WTC11 (cell line): Measurements from ENCODE around the gene MGMT. TPM values are rescaled to one million over a fixed set of nuclear protein-coding genes. Genes with fewer than 3 reads are reported as not detected.

Source experiments
- ATAC-seq: fragments of 200-7000 bp; cut with Tn5 transposase; 2 replicates; pipeline ENCODE4 v1.10.0; 2021; ENCODE audit warnings: mild to moderate bottlenecking, moderate library complexity
- CTCF ChIA-PET: fragments of 300-600 bp; sonication (Branson Sonifier 250); formaldehyde crosslinking; loops from one replicate; lab custom pipeline; 2021; ENCODE audit warnings: antibody characterized with exemption; lab: Charles Lee
- POLR2A ChIA-PET: fragments of 350-600 bp; sonication (Branson Sonifier 250); formaldehyde crosslinking; loops from one replicate; lab custom pipeline; 2021; ENCODE audit warnings: antibody characterized with exemption; lab: Charles Lee
- DNase-seq: peaks from one replicate; pipeline ENCODE4 v3.0.0; 2021; ENCODE audit warnings: low spot score
- H3K27ac Mint-ChIP-seq: 2 replicates; pipeline ENCODE4 v1.8.0; 2021; ENCODE audit warnings: mixed read lengths
- H3K27me3 Mint-ChIP-seq: 2 replicates; pipeline ENCODE4 v1.8.0; 2021; ENCODE audit warnings: low read depth, mild to moderate bottlenecking, moderate library complexity, mixed read lengths
- H3K36me3 Mint-ChIP-seq: 2 replicates; pipeline ENCODE4 v1.8.0; 2021; ENCODE audit warnings: mixed read lengths
- H3K4me1 Mint-ChIP-seq: 2 replicates; pipeline ENCODE4 v1.8.0; 2022; ENCODE audit warnings: mixed read lengths
- H3K4me3 Mint-ChIP-seq: 2 replicates; pipeline ENCODE4 v1.8.0; 2021; ENCODE audit warnings: mild to moderate bottlenecking, moderate library complexity, mixed read lengths
- H3K9me3 Mint-ChIP-seq: 2 replicates; pipeline ENCODE4 v1.8.0; 2021; ENCODE audit warnings: mixed read lengths
- CBFB ChIP-seq: sonication (generic); formaldehyde crosslinking; IDR thresholded peaks from 2 replicates; pipeline ENCODE4 v1.8.1; 2022; ENCODE audit warnings: mild to moderate bottlenecking, low read depth, missing genetic modification reagents
- ETV6 ChIP-seq: sonication (generic); formaldehyde crosslinking; IDR thresholded peaks from 2 replicates; pipeline ENCODE4 v1.8.1; 2022; ENCODE audit warnings: mild to moderate bottlenecking, missing genetic modification reagents
- GABPB1 ChIP-seq: sonication (generic); formaldehyde crosslinking; IDR thresholded peaks from 2 replicates; pipeline ENCODE4 v1.8.1; 2023; ENCODE audit warnings: mild to moderate bottlenecking, missing genetic modification reagents
- HMGA2 ChIP-seq: fragments of 250-450 bp; sonication (Bioruptor Pico); IDR thresholded peaks from 2 replicates; pipeline ENCODE4 v1.4.0; 2021; ENCODE audit warnings: mild to moderate bottlenecking, moderate library complexity
- JAZF1 ChIP-seq: fragments of 250-450 bp; sonication (Bioruptor Pico); IDR thresholded peaks from 2 replicates; pipeline ENCODE4 v1.9.0; 2021; ENCODE audit warnings: moderate library complexity, mild to moderate bottlenecking, inconsistent platforms
- SMAD3 ChIP-seq: sonication (generic); formaldehyde crosslinking; IDR thresholded peaks from 2 replicates; pipeline ENCODE4 v1.8.0; 2022; ENCODE audit warnings: missing genetic modification reagents, mild to moderate bottlenecking, borderline replicate concordance
- SP1 ChIP-seq: sonication (generic); formaldehyde crosslinking; conservative IDR thresholded peaks from 2 replicates; pipeline ENCODE4 v1.8.1; 2022; ENCODE audit warnings: missing genetic modification reagents
- TCF7 ChIP-seq: sonication (generic); formaldehyde crosslinking; IDR thresholded peaks from 2 replicates; pipeline ENCODE4 v1.8.0; 2022; ENCODE audit warnings: mild to moderate bottlenecking, low read depth, missing genetic modification reagents, moderate library complexity
- ZNF232 ChIP-seq: sonication (generic); formaldehyde crosslinking; IDR thresholded peaks from 2 replicates; pipeline ENCODE4 v1.8.0; 2022; ENCODE audit warnings: mild to moderate bottlenecking, missing genetic modification reagents
- ZNF263 ChIP-seq: sonication (generic); formaldehyde crosslinking; IDR thresholded peaks from 2 replicates; pipeline ENCODE4 v1.8.1; 2022; ENCODE audit warnings: low read depth, mild to moderate bottlenecking, moderate library complexity, missing genetic modification reagents
- total RNA-seq: library from RNA; stranded (reverse); gene quantifications from 3 replicates; pipeline ENCODE4 v1.2.3, GENCODE V29; 2021
- TF ChIP-seq, protein P1 (sequence below): sonication (generic); formaldehyde crosslinking; IDR thresholded peaks from 2 replicates; pipeline ENCODE4 v1.8.1; 2023; ENCODE audit warnings: mild to moderate bottlenecking, missing genetic modification reagents
- TF ChIP-seq, protein P2 (sequence below): fragments of 250-450 bp; sonication (Bioruptor Pico); IDR thresholded peaks from 2 replicates; pipeline ENCODE4 v1.9.0; 2021; ENCODE audit warnings: mild to moderate bottlenecking, borderline replicate concordance
- TF ChIP-seq, protein P3 (sequence below): fragments of 250-450 bp; sonication (Bioruptor Pico); IDR thresholded peaks from 2 replicates; pipeline ENCODE4 v1.9.0; 2021; ENCODE audit warnings: mild to moderate bottlenecking
- TF ChIP-seq, protein P4 (sequence below): fragments of 250-450 bp; sonication (Bioruptor Pico); IDR thresholded peaks from 2 replicates; pipeline ENCODE4 v1.8.0; 2021; ENCODE audit warnings: mild to moderate bottlenecking
- TF ChIP-seq, protein P5 (sequence below): sonication (generic); formaldehyde crosslinking; IDR thresholded peaks from 2 replicates; pipeline ENCODE4 v1.8.1; 2023; ENCODE audit warnings: mild to moderate bottlenecking, moderate library complexity, missing genetic modification reagents
- TF ChIP-seq, protein P6 (sequence below): sonication (generic); formaldehyde crosslinking; IDR thresholded peaks from 2 replicates; pipeline ENCODE4 v1.8.0; 2022; ENCODE audit warnings: mild to moderate bottlenecking, missing genetic modification reagents
- TF ChIP-seq, protein P7 (sequence below): sonication (generic); formaldehyde crosslinking; IDR thresholded peaks from 2 replicates; pipeline ENCODE4 v1.8.0; 2023; ENCODE audit warnings: missing genetic modification reagents

Gene MGMT
- total RNA-seq, 1 experiment from 2014 or later, result 11.8 TPM

DNA sequence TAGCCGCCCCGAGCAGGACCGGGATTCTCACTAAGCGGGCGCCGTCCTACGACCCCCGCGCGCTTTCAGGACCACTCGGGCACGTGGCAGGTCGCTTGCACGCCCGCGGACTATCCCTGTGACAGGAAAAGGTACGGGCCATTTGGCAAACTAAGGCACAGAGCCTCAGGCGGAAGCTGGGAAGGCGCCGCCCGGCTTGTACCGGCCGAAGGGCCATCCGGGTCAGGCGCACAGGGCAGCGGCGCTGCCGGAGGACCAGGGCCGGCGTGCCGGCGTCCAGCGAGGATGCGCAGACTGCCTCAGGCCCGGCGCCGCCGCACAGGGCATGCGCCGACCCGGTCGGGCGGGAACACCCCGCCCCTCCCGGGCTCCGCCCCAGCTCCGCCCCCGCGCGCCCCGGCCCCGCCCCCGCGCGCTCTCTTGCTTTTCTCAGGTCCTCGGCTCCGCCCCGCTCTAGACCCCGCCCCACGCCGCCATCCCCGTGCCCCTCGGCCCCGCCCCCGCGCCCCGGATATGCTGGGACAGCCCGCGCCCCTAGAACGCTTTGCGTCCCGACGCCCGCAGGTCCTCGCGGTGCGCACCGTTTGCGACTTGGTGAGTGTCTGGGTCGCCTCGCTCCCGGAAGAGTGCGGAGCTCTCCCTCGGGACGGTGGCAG, at the start of gene MGMT (continued):
- 0 out of 2 replicates have a peak, but pooled peaks have one; percentile 54 for TF ChIP-seq ZNF232 (CRISPR knock-in tag)
- TF ChIP-seq, protein P1, sequence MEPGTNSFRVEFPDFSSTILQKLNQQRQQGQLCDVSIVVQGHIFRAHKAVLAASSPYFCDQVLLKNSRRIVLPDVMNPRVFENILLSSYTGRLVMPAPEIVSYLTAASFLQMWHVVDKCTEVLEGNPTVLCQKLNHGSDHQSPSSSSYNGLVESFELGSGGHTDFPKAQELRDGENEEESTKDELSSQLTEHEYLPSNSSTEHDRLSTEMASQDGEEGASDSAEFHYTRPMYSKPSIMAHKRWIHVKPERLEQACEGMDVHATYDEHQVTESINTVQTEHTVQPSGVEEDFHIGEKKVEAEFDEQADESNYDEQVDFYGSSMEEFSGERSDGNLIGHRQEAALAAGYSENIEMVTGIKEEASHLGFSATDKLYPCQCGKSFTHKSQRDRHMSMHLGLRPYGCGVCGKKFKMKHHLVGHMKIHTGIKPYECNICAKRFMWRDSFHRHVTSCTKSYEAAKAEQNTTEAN (CRISPR knock-in tag), result peak; percentile 86
- peak; percentile 59; the same call in 1 of the 2 replicates for TF ChIP-seq ETV6 (CRISPR knock-in tag)
- TF ChIP-seq SP1, result peak; percentile 53; the same call in 1 of the 2 replicates
- TF ChIP-seq, protein P2, sequence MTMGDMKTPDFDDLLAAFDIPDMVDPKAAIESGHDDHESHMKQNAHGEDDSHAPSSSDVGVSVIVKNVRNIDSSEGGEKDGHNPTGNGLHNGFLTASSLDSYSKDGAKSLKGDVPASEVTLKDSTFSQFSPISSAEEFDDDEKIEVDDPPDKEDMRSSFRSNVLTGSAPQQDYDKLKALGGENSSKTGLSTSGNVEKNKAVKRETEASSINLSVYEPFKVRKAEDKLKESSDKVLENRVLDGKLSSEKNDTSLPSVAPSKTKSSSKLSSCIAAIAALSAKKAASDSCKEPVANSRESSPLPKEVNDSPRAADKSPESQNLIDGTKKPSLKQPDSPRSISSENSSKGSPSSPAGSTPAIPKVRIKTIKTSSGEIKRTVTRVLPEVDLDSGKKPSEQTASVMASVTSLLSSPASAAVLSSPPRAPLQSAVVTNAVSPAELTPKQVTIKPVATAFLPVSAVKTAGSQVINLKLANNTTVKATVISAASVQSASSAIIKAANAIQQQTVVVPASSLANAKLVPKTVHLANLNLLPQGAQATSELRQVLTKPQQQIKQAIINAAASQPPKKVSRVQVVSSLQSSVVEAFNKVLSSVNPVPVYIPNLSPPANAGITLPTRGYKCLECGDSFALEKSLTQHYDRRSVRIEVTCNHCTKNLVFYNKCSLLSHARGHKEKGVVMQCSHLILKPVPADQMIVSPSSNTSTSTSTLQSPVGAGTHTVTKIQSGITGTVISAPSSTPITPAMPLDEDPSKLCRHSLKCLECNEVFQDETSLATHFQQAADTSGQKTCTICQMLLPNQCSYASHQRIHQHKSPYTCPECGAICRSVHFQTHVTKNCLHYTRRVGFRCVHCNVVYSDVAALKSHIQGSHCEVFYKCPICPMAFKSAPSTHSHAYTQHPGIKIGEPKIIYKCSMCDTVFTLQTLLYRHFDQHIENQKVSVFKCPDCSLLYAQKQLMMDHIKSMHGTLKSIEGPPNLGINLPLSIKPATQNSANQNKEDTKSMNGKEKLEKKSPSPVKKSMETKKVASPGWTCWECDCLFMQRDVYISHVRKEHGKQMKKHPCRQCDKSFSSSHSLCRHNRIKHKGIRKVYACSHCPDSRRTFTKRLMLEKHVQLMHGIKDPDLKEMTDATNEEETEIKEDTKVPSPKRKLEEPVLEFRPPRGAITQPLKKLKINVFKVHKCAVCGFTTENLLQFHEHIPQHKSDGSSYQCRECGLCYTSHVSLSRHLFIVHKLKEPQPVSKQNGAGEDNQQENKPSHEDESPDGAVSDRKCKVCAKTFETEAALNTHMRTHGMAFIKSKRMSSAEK (CRISPR knock-in tag), result peak; percentile 71; the same call in 1 of the 2 replicates
- TF ChIP-seq, protein P3, sequence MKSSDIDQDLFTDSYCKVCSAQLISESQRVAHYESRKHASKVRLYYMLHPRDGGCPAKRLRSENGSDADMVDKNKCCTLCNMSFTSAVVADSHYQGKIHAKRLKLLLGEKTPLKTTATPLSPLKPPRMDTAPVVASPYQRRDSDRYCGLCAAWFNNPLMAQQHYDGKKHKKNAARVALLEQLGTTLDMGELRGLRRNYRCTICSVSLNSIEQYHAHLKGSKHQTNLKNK (CRISPR knock-in tag), result no peak
- no peak for TF ChIP-seq HMGA2 (CRISPR knock-in tag)
- TF ChIP-seq SMAD3 (CRISPR knock-in tag), result no peak; the same call in 1 of the 2 replicates
- TF ChIP-seq, protein P4, sequence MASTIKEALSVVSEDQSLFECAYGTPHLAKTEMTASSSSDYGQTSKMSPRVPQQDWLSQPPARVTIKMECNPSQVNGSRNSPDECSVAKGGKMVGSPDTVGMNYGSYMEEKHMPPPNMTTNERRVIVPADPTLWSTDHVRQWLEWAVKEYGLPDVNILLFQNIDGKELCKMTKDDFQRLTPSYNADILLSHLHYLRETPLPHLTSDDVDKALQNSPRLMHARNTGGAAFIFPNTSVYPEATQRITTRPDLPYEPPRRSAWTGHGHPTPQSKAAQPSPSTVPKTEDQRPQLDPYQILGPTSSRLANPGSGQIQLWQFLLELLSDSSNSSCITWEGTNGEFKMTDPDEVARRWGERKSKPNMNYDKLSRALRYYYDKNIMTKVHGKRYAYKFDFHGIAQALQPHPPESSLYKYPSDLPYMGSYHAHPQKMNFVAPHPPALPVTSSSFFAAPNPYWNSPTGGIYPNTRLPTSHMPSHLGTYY (CRISPR knock-in tag), result no peak
- TF ChIP-seq, protein P5, sequence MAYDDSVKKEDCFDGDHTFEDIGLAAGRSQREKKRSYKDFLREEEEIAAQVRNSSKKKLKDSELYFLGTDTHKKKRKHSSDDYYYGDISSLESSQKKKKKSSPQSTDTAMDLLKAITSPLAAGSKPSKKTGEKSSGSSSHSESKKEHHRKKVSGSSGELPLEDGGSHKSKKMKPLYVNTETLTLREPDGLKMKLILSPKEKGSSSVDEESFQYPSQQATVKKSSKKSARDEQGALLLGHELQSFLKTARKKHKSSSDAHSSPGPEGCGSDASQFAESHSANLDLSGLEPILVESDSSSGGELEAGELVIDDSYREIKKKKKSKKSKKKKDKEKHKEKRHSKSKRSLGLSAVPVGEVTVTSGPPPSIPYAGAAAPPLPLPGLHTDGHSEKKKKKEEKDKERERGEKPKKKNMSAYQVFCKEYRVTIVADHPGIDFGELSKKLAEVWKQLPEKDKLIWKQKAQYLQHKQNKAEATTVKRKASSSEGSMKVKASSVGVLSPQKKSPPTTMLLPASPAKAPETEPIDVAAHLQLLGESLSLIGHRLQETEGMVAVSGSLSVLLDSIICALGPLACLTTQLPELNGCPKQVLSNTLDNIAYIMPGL (CRISPR knock-in tag), result no peak
- TF ChIP-seq, protein P6, sequence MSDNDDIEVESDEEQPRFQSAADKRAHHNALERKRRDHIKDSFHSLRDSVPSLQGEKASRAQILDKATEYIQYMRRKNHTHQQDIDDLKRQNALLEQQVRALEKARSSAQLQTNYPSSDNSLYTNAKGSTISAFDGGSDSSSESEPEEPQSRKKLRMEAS (CRISPR knock-in tag), result peak; percentile 93
- TF ChIP-seq ZNF263, result no peak
- TF ChIP-seq TCF7, result no peak
- 0 out of 2 replicates have a peak, but pooled peaks have one; percentile 25 for TF ChIP-seq CBFB
- TF ChIP-seq GABPB1 (CRISPR knock-in tag), result no peak

DNA sequence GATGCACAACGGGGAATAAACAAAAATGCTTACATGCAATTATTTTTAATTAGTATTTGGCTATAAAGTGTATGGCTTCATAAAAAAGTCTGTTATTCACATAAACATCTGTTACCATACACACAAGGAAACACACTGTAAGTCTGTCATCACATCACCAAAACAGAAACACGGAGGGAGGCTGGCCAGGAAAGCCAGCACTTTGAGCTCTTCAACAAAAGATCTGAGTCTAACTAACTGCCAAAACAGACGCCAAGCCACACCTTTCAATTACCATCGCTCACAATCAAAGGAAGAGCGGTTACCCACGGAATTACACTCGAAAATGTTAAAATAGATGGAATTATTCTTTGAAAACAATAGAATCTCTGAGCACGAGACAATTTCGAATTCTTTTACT, 49.2 kb upstream of the MGMT start:
- CTCF ChIA-PET, result no interaction called here
- H3K4me3 Mint-ChIP-seq, result no peak overlapping the region

More for the DNA sequence above, 49.2 kb upstream of the MGMT start:
- DNase-seq, result no peak
- ATAC-seq, result no peak
- H3K9me3 Mint-ChIP-seq, result no peaks in the 10 kb centered on the region
- POLR2A ChIA-PET, result no interaction called here
- no peak for TF ChIP-seq SP1
- TF ChIP-seq JAZF1 (CRISPR knock-in tag), result no peak
- TF ChIP-seq, protein P7, sequence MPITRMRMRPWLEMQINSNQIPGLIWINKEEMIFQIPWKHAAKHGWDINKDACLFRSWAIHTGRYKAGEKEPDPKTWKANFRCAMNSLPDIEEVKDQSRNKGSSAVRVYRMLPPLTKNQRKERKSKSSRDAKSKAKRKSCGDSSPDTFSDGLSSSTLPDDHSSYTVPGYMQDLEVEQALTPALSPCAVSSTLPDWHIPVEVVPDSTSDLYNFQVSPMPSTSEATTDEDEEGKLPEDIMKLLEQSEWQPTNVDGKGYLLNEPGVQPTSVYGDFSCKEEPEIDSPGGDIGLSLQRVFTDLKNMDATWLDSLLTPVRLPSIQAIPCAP (CRISPR knock-in tag), result no peak
- no peak overlapping the region for H3K27ac Mint-ChIP-seq
- H3K4me1 Mint-ChIP-seq, result peaks cover 14% of the 10 kb centered on the region; the same call in 1 of the 2 replicates
- H3K27me3 Mint-ChIP-seq, result no peaks in the 10 kb centered on the region
- no peaks in the 10 kb centered on the region for H3K36me3 Mint-ChIP-seq
